Amniotic epithelial cell (primary cell): ENCODE data around the gene YIF1A.
"Not testable (repeated sequence)": the region's sequence is repeated elsewhere in the genome, so short reads cannot be mapped to it uniquely, and the experiment has no call there.

Experiments used
- DNase-seq: peaks from one replicate; pipeline ENCODE4 v3.0.0-alpha.2; 2010; ENCODE audit warnings: low read depth

YIF1A gene

DNA sequence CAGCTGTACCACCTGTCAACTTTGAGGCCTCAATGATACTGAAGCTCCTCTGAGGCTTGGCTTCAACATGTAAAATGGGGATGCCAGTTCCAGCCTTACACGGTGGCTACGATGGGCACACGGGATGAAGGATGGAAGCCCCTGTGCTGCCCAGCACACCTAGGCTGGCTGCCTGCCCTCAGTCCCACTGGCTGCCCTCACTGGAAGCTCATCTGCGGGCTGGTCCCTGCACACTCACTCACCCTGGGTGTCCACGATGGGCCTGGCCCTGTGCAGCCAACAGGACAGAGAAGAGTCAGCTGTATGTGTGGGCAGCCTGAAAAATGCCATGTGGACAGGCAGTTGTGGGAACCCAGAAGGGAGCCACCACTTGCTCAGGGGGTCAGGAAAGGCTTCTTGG lies 2.2 kb downstream of the YIF1A start:
- no peak for DNase-seq

DNA sequence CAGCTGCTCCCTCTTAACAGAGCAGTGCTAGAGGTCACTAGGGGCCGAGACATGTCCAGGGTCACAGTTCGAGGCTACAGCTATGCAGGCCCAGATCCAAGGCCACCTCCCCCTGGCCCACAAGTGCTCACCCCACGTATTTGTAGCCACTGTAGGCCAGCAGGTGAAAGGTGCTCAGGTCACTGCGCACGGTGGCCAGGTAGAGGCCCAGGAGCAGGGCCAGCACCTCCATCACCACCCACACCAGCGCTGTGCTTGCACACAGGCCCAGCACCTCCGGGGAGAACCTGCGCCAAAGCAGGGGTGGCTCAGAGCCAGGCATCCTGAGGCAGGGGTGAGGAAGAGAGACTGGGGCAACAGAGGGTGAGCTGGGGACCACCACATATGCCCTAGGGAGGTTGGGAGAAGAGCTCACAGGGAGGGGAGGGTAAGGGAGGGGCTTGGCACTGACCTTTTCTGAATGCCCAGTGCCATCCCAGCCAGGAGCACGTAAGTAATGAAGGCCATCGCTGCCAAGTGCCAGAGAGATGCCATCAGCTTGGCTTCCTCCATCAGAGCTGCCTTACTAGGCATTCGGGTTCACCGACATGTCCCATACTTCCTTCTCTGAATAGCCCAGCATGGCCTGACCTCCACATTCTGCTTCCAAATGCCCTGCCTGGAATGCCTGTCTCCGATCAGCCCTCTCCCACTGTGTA lies 3.5 kb downstream of the YIF1A start:
- DNase-seq: no peak

DNA sequence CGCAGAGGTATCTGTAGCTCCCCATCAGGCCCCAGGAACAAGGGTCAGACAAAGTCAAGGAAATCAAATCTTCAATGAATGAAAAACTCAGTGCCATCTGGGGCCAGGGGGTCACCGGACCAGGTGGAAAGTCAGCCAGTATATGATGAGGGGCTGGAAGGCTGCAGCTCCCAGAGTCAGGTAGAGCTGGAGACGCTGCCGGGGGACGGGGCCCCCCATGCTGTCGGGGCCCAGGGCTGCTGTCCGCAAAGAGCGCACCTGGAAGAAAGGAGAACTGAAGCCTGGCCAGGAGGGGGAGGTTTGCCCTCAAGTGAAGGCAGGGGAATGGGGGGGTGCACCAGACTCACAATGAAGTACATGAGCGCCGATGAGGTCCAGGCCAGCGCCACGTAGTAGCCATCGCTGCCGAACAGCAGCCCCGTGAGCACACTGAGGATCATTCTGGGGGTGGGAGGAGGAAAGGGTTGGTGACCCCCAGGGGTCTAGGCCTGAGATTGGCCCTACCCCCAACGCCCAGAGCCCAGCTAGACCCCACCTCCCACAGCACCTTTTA lies 4.3 kb downstream of the YIF1A start:
- no peak for DNase-seq

DNA sequence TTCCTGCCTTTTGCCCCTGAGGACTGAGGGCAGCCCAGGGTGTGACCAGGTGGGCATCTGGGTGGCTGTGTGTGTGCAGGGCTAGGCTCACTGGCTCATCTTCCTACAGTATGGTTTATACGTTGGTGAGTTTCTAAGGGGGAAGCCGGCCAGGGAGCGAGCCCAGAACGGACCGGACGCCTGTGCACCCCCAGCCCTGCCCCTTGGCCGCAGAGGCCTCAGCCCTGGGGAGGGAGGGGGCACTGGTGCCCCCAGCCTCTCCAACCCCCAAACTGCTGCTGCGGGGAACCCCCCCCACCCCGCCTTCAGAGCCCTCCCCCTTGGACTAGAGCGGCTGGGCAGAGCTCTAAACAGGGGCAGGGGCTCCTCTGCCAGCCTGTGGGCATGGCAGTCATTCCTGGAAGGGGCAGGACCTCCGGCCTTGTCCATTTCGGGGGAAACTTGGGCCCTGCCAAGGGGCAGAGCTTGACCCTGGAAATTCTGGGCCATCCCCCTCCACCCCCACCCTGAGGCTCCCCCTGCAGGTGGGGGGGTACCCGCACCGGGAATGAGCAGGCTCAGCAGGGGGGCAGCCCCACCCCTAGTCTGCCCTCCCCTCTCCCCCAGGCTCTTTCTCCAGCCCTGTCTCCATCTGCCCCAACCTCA lies 5.4 kb downstream of the YIF1A start:
- DNase-seq: no peak

GRCh38 chr11:66282468-66283455 lies 6.2 kb downstream of the YIF1A start:
- DNase-seq: peak; percentile 89

GRCh38 chr11:66281776-66282467 lies 7.0 kb downstream of the YIF1A start:
- DNase-seq: no peak

- no peak for DNase-seq
Observed at GRCh38 chr11:66281001-66281400, 7.9 kb downstream of the YIF1A start.

- DNase-seq: no peak
Observed at GRCh38 chr11:66280428-66280827, 8.5 kb downstream of the YIF1A start.

DNA sequence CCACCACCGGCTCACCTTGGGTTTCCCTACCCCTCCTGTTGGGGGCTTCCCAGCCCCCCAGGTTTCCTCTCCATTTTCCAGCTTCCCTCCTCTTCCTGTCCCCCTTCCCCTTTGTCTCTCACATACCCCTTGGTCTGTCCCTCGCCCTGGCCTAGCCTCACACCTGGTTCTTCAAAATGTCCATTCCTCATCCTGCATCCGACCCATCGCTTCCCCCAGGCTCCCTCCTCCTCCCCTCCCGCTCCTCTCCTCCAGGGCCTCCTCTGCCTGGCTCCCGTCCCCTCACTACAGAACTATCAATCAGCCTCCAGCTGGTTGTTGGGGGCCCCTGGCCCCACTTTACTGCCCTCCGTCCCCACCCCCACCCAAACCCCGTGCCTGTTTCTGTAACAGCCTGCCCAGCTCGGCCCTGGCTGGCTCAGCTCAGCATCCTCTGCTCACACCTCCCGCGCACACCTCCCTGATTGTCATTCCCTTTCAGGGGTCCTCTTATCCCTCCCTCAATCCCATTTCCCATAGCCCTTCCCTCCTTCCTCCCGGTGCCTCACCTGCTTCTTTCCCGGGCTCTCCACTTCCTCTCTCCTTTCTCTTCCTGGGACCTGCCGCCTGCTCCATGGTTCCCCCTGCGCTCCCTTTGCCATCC lies 9.7 kb downstream of the YIF1A start:
- no peak for DNase-seq

- peak; percentile 32 for DNase-seq
Observed at GRCh38 chr11:66278363-66279091, 10.4 kb downstream of the YIF1A start.

GRCh38 chr11:66277471-66278362 lies 11.2 kb downstream of the YIF1A start, which contains the start of gene CNIH2:
CNIH2 (plus strand) TSS chr11:66278175; CDS start chr11:66278457, 282 bp downstream.
- DNase-seq: no peak

DNA sequence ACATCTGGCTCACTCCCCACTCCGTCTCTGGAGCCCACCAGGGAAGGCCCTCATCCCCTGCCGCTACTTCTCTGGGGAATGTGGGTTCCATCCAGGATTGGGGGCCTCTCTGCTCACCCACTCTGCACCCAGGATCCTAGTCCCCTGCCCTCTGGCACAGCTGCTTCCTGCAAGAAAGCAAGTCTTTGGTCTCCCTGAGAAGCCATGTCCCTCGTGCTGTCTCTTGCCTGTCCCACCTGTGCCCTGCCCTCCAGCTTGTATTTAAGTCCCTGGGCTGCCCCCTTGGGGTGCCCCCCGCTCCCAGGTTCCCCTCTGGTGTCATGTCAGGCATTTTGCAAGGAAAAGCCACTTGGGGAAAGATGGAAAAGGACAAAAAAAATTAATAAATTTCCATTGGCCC lies 11.9 kb downstream of the YIF1A start:
- DNase-seq: not testable (repeated sequence)

GRCh38 chr11:66276619-66277018 lies 12.3 kb downstream of the YIF1A start:
- not testable (repeated sequence) for DNase-seq

DNA sequence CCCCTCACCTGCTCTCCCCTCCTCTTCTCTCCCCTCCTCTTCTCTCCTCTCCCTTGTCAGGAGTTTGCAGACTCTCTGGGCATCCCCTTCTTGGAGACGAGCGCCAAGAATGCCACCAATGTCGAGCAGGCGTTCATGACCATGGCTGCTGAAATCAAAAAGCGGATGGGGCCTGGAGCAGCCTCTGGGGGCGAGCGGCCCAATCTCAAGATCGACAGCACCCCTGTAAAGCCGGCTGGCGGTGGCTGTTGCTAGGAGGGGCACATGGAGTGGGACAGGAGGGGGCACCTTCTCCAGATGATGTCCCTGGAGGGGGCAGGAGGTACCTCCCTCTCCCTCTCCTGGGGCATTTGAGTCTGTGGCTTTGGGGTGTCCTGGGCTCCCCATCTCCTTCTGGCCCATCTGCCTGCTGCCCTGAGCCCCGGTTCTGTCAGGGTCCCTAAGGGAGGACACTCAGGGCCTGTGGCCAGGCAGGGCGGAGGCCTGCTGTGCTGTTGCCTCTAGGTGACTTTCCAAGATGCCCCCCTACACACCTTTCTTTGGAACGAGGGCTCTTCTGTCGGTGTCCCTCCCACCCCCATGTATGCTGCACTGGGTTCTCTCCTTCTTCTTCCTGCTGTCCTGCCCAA lies 12.8 kb downstream of the YIF1A start:
- no peak for DNase-seq

DNA sequence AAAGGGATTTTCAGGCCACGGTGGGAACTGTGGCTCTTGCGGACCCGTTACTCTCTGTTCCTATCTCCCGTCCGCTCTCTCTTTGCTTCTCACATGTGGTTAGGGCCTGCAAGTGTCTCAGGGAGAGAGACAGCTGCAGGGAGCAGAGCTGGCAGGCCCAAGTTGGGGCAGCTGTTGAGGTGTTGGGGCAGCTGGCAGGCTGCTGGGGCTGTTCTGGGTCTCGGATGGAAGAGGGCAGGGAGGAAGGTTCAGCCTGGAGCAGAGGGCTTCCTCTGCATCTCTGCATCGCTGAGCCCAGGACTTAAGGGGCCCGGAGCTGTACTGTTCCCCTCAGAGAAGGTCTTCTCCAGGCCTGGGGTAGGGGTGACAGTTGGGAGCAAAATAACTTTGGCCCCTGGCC lies 13.5 kb downstream of the YIF1A start:
- DNase-seq: no peak

DNA sequence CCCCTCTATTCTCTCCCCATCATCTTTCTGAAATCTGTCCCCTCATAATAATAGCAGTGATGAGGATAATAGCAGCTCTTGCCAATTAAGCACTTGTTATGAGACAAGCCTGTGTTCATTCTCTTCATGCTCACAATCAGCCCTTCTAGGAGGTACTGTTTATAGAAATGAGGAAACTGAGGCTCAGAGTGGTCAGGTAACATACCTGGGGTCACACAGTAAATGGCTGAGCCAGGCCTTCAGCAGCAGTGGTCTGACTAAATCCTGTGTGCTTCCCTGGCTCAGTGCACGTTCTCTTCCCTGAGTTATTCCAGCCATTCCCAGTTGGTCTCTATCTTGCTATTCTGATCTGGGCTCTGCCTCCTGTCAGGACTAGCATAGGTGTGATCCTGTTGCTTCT lies 14.7 kb downstream of the YIF1A start:
- DNase-seq: no peak

DNA sequence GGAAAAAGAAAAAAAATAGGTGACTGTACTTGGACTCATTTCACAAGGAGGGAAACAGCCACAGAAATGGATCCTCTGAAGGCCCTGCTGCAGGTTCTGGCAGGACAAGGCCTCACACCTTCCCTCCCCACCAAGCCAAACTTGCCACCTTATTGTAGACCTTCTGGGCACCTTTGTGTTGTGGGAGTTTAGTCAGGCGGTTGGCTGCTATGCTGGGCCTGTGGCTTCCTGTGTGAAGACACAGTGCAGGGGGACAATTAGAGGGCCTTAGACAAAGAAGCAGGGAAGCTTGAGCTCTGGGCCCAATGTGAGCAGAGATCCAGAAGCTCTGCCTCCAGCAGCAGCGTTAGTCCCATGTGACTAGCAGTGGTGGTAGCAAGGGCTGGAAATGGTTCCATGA lies 16.3 kb downstream of the YIF1A start:
- DNase-seq: no peak

DNA sequence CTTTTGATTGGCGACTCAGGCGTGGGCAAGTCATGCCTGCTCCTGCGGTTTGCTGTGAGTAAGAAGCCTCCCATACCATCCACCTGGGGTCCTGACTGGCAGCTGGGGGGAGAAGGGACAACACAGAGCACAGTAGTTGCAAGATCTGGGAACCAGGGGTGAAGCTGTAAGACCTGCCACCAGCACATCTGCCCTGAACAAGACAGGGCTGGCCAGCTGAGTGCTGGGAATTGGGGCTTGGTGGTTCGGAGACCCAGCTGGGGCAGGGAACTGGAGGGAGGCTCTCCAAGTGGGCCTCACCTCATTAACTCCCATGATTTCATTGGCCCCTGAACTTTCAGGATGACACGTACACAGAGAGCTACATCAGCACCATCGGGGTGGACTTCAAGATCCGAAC lies 17.1 kb downstream of the YIF1A start:
- no peak for DNase-seq
